ENCODE data around the gene PVR. TPM values are rescaled to one million over a fixed set of nuclear protein-coding genes. Genes with fewer than 3 reads are reported as not detected.
A peak's percentile ranks its signal among the peaks of the same experiment; 100 is the strongest.

Gene PVR
- total and polyA plus RNA-seq, 5 donors from 2014 or later, result 0.25 to 0.37 TPM; not detected in 3

DNA sequence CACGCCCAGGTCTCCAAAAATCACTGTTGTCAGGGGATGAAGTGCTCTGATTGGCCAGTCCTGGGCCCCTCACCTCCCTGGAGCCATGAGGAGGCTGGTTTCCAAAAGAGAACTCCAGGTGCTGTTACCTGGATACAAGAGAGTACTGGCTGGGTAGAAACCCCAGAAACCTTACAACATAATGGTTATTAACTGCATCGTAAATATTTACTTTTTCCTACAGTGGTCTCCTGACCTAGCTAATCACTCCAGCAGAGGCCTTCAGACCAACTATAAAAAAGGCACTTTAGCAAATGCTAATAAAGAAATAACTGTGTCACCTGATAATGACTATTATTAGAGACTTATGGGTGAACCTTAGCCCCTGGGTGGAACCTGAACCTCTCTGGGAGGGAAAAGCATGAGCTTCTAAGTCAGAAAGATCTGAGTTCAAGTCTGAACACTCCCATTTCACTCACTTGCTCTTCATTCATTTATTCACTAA is 31.9 kb upstream of the PVR start:
- no peak for DNase-seq
- H3K27me3 Mint-ChIP-seq, result no peaks in the 10 kb centered on the region

DNA sequence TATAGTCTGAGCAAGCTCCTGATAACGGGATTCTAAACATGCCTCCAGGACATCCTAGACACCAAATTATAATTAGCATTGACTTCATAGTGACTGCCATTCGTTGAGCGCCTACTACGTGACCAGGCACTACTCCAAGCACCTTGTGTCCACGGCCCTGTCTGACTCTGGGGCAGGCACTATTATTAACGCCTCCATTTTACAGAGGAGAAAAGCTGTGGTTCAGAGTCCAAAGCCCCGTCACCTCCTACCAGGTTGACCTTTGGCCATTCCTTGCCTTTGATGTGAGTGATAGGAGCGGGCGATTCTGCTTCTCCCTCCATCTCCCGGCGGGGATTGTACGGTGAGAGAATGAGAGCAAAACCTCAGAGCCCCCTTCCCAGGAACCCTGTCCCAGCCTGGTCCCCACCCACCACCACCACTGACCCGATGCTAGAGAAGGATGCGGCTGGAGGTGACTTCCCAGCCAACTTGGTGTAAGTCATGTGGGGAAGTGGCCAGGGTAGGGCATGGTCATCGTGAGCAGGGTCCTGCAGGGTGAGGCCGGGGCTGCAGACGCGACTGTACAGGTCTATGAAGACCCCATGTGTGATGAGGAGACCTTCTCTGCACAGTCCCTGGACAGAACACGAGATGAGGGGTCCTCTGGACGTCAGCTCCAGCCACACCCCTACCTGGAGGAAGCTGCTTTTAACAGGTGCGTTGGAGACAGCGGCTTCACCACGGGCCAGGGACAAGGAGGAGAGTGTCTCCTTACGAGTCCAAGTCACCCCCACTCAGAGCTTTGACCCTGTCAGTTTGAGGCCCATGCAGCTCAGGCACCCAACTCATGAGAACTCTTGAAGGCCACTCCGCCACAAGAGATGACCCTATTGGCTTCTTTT is 30.2 kb upstream of the PVR start, which contains the start of gene IGSF23:
Gene IGSF23, plus strand, starts transcription at position 269 of the 884 bp plus-strand sequence. Its CDS starts 83 bp downstream, at position 352.
- H3K9me3 Mint-ChIP-seq, result peaks cover 0 to 1% (median 0%) of the 10 kb centered on the region in 7 donors
- DNase-seq, result no peak
- no peaks in the 10 kb centered on the region for H3K4me1 Mint-ChIP-seq
- Histone ChIP-seq H3K9me3 (ENCODE audit: control insufficient read depth in 2 of 2, low read length in 2 of 2) (no peaks in the 10 kb centered on the region), H3K36me3 (ENCODE audit: control insufficient read depth, insufficient read depth, low read length) (no peaks in the 10 kb centered on the region), H3K27ac (ENCODE audit: insufficient read depth, low read length, poor library complexity, severe bottlenecking) (no peak within 1 kb of the TSS), H3K4me3 (ENCODE audit: low read depth, low read length) (no peak within 1 kb of the TSS), H3K4me1 (ENCODE audit: control insufficient read depth, insufficient read depth, low read length, poor library complexity, severe bottlenecking) (no peaks in the 10 kb centered on the region), H3K27me3 (ENCODE audit: control insufficient read depth, insufficient read depth, low read length) (no peaks in the 10 kb centered on the region)
- no peak within 1 kb of the TSS for H3K4me3 Mint-ChIP-seq
- H3K27ac Mint-ChIP-seq, result no peak within 1 kb of the TSS
- ATAC-seq (ENCODE audit: low read depth in 2 of 2), result no peak
- H3K36me3 Mint-ChIP-seq, result no peaks in the 10 kb centered on the region
- H3K27me3 Mint-ChIP-seq, result no peaks in the 10 kb centered on the region

More for the DNA sequence above, 31.9 kb upstream of the PVR start:
- Mint-ChIP-seq H3K27ac (no peak overlapping the region), H3K4me1 (peaks cover 0 to 11% (median under 1%) of the 10 kb centered on the region in 4 donors), H3K9me3 (peaks cover 0 to 5% (median 0%) of the 10 kb centered on the region in 7 donors), H3K4me3 (no peak overlapping the region), H3K36me3 (no peaks in the 10 kb centered on the region)
- Histone ChIP-seq H3K27me3 (ENCODE audit: control insufficient read depth, insufficient read depth, low read length) (no peaks in the 10 kb centered on the region), H3K4me3 (ENCODE audit: low read depth, low read length) (no peak overlapping the region), H3K27ac (ENCODE audit: insufficient read depth, low read length, poor library complexity, severe bottlenecking) (no peak overlapping the region), H3K4me1 (ENCODE audit: control insufficient read depth, insufficient read depth, low read length, poor library complexity, severe bottlenecking) (no peaks in the 10 kb centered on the region), H3K36me3 (ENCODE audit: control insufficient read depth, insufficient read depth, low read length) (no peaks in the 10 kb centered on the region), H3K9me3 (ENCODE audit: control insufficient read depth in 2 of 2, low read length in 2 of 2) (no peaks in the 10 kb centered on the region)
- ATAC-seq (ENCODE audit: low read depth in 2 of 2), result no peak

DNA sequence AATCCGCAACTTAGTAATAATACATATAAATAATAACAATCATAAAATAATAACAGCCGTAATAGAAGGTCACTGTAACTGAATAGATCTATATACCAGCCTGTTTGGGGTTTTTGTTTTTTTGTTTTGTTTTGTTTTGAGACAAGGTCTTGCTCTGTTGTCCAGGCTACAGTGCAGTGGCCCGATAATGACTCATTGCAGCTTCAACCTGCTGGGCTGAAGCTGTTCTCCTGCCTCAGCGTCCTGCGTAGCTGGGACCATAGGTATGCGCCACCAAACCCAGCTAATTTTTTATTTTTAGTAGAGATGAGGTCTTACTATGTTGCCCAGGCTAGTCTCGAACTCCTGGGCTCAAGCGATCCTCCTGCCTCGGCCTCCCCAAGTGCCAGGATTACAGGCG is 29.4 kb upstream of the PVR start:
- no peaks in the 10 kb centered on the region for H3K9me3 ChIP-seq (ENCODE audit: control insufficient read depth in 2 of 2, low read length in 2 of 2)
- no peaks in the 10 kb centered on the region for H3K27me3 ChIP-seq (ENCODE audit: control insufficient read depth, insufficient read depth, low read length)
- H3K9me3 Mint-ChIP-seq, result peaks cover 0 to under 1% (median 0%) of the 10 kb centered on the region in 7 donors
- no peak overlapping the region for H3K4me3 Mint-ChIP-seq
- no peak overlapping the region for H3K27ac Mint-ChIP-seq
- DNase-seq, result no peak
- no peak overlapping the region for H3K27ac ChIP-seq (ENCODE audit: insufficient read depth, low read length, poor library complexity, severe bottlenecking)
- H3K4me1 ChIP-seq (ENCODE audit: control insufficient read depth, insufficient read depth, low read length, poor library complexity, severe bottlenecking), result no peaks in the 10 kb centered on the region
- no peaks in the 10 kb centered on the region for H3K4me1 Mint-ChIP-seq
- H3K36me3 ChIP-seq (ENCODE audit: control insufficient read depth, insufficient read depth, low read length), result no peaks in the 10 kb centered on the region
- no peaks in the 10 kb centered on the region for H3K36me3 Mint-ChIP-seq
- ATAC-seq (ENCODE audit: low read depth in 2 of 2), result no peak
- H3K4me3 ChIP-seq (ENCODE audit: low read depth, low read length), result no peak overlapping the region
- no peaks in the 10 kb centered on the region for H3K27me3 Mint-ChIP-seq

DNA sequence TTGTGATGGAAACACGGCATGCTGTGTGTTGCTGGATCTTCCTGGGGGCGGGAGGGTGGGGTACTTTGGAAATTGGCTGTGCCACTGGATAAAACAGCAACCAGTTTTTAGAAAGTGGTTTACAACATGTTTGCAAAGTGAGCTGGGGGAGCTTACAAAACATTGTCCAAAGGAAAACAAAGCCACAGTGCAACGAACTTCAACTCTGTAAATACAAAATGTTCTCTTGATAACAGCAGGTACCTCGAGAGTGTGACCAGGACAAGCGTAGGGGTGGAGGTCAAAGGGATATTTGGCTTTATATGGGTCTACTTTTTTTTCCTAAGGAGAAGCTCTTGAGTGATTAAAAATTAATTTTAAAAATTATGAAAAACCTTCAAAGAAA is 27.9 kb upstream of the PVR start:
- Histone ChIP-seq H3K27me3 (ENCODE audit: control insufficient read depth, insufficient read depth, low read length) (no peaks in the 10 kb centered on the region), H3K27ac (ENCODE audit: insufficient read depth, low read length, poor library complexity, severe bottlenecking) (no peak overlapping the region), H3K36me3 (ENCODE audit: control insufficient read depth, insufficient read depth, low read length) (no peaks in the 10 kb centered on the region), H3K9me3 (ENCODE audit: control insufficient read depth in 2 of 2, low read length in 2 of 2) (no peaks in the 10 kb centered on the region), H3K4me3 (ENCODE audit: low read depth, low read length) (no peak overlapping the region), H3K4me1 (ENCODE audit: control insufficient read depth, insufficient read depth, low read length, poor library complexity, severe bottlenecking) (no peaks in the 10 kb centered on the region)
- DNase-seq, result no peak
- H3K4me3 Mint-ChIP-seq, result no peak overlapping the region
- no peaks in the 10 kb centered on the region for H3K36me3 Mint-ChIP-seq
- H3K4me1 Mint-ChIP-seq, result no peaks in the 10 kb centered on the region
- ATAC-seq (ENCODE audit: low read depth in 2 of 2), result no peak
- H3K27me3 Mint-ChIP-seq, result no peaks in the 10 kb centered on the region
- no peak overlapping the region for H3K27ac Mint-ChIP-seq
- no peaks in the 10 kb centered on the region for H3K9me3 Mint-ChIP-seq

DNA sequence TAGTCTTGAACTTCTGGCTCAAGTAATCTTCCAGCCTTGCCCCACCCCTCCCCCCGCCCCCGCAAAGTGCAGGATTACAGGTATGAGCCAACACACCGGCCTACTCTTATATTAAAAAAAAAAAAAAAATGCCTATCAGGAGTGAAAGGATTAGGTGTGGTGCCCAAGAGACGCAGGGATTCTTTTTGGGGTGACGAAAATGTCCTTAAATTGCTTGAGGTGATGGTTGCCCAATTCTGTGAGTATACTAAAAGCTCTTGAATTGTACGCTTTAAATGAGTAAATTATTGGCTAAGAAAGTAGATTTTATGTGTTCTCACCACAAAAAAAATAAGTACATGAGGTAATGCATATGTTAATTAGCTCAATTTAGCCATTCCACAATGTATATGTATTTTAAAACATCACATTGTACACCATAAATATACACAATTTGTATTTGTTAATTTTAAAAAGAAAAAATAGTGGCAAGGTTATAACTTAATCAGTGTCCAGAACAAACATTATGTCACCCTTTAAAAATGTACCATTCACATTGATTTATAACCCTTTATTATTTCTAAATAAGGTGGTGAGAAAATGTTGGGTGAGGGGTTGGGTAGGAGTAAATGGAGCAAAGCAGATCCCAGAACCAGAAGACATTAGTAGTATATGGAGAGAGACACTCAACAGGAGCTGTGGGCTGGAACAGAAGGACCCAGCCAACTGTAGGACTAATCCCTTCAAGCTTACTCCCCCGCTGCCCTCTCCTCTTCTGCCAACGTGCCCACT is 26.4 kb upstream of the PVR start:
- H3K27me3 Mint-ChIP-seq, result no peaks in the 10 kb centered on the region
- no peak overlapping the region for H3K4me3 Mint-ChIP-seq
- peak overlapping the region in 1 of 3 donors; percentile 69 for H3K27ac Mint-ChIP-seq
- no peaks in the 10 kb centered on the region for H3K9me3 ChIP-seq (ENCODE audit: control insufficient read depth in 2 of 2, low read length in 2 of 2)
- H3K4me1 Mint-ChIP-seq, result no peaks in the 10 kb centered on the region
- no peaks in the 10 kb centered on the region for H3K9me3 Mint-ChIP-seq
- H3K27me3 ChIP-seq (ENCODE audit: control insufficient read depth, insufficient read depth, low read length), result no peaks in the 10 kb centered on the region
- no peak for DNase-seq
- H3K4me3 ChIP-seq (ENCODE audit: low read depth, low read length), result no peak overlapping the region
- H3K4me1 ChIP-seq (ENCODE audit: control insufficient read depth, insufficient read depth, low read length, poor library complexity, severe bottlenecking), result no peaks in the 10 kb centered on the region
- no peak for ATAC-seq (ENCODE audit: low read depth in 2 of 2)
- no peak overlapping the region for H3K27ac ChIP-seq (ENCODE audit: insufficient read depth, low read length, poor library complexity, severe bottlenecking)
- no peaks in the 10 kb centered on the region for H3K36me3 ChIP-seq (ENCODE audit: control insufficient read depth, insufficient read depth, low read length)
- no peaks in the 10 kb centered on the region for H3K36me3 Mint-ChIP-seq

DNA sequence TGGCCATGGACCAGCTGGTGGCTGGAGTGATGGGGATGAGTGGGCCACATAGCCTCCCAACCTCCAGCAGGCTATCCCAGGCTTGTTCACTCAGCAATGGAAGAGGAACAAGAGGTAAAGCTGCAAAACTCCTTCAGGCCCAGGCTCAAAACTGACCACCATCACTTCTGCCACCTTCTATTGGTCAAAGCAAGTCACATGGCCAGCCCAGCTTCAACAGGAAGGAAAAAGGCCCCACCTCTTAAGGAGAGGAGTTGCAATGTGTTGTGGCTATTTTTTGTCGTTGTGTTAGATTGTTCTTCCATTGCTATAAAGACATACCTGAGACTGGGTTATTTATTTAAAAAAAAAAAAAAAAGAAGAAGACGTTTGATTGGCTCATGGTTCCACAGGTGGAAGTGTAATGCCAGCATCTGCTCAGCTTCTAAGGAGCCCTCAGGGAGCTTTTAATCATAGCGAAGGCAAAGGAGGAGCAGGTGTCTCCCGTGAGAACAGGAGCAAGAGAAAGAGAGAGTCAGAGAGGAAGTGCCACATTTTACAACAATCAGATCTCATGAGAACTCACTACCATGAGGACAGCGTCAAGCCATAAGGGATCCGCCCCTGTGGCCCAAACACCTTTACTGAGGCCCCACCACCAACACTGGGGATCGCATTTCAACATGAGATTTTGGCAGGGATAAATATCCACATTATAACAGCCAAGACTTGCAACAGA is 24.9 kb upstream of the PVR start:
- H3K27me3 ChIP-seq (ENCODE audit: control insufficient read depth, insufficient read depth, low read length), result no peaks in the 10 kb centered on the region
- Mint-ChIP-seq H3K9me3 (no peaks in the 10 kb centered on the region), H3K4me1 (no peaks in the 10 kb centered on the region), H3K27me3 (no peaks in the 10 kb centered on the region), H3K27ac (no peak overlapping the region), H3K4me3 (no peak overlapping the region), H3K36me3 (no peaks in the 10 kb centered on the region)
- ATAC-seq (ENCODE audit: low read depth in 2 of 2) (no peak), DNase-seq (no peak)
- no peaks in the 10 kb centered on the region for H3K4me1 ChIP-seq (ENCODE audit: control insufficient read depth, insufficient read depth, low read length, poor library complexity, severe bottlenecking)
- no peak overlapping the region for H3K4me3 ChIP-seq (ENCODE audit: low read depth, low read length)
- H3K9me3 ChIP-seq (ENCODE audit: control insufficient read depth in 2 of 2, low read length in 2 of 2), result no peaks in the 10 kb centered on the region
- no peak overlapping the region for H3K27ac ChIP-seq (ENCODE audit: insufficient read depth, low read length, poor library complexity, severe bottlenecking)
- H3K36me3 ChIP-seq (ENCODE audit: control insufficient read depth, insufficient read depth, low read length), result no peaks in the 10 kb centered on the region

DNA sequence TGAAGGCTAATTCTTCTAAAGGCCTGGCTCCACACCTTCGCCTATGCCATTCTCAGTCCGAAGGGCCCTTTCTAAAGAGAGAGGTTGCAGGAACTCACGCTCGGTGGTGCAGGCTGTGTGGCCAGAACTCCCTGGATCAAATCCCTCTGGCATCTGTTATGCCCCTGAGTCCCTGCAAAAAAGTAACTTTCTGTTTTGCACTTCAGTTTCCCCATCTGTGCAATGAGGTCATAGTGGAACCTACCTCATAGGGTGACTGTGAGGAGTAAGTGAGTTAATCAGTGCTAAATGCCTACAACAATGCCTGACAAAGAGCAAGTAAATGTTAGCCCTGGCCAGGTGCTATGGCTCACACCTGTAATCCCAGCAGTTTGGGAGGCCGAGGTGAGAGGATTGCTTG is 23.0 kb upstream of the PVR start:
- Mint-ChIP-seq H3K27me3 (peaks cover 4% of the 10 kb centered on the region), H3K9me3 (peaks cover 0 to 1% (median 0%) of the 10 kb centered on the region in 7 donors), H3K4me3 (no peak overlapping the region), H3K4me1 (no peaks in the 10 kb centered on the region), H3K27ac (no peak overlapping the region), H3K36me3 (no peaks in the 10 kb centered on the region)
- H3K27me3 ChIP-seq (ENCODE audit: control insufficient read depth, insufficient read depth, low read length), result no peaks in the 10 kb centered on the region
- DNase-seq (no peak), ATAC-seq (ENCODE audit: low read depth in 2 of 2) (no peak)
- no peaks in the 10 kb centered on the region for H3K36me3 ChIP-seq (ENCODE audit: control insufficient read depth, insufficient read depth, low read length)
- no peaks in the 10 kb centered on the region for H3K4me1 ChIP-seq (ENCODE audit: control insufficient read depth, insufficient read depth, low read length, poor library complexity, severe bottlenecking)
- H3K27ac ChIP-seq (ENCODE audit: insufficient read depth, low read length, poor library complexity, severe bottlenecking), result no peak overlapping the region
- H3K9me3 ChIP-seq (ENCODE audit: control insufficient read depth in 2 of 2, low read length in 2 of 2), result no peaks in the 10 kb centered on the region
- no peak overlapping the region for H3K4me3 ChIP-seq (ENCODE audit: low read depth, low read length)

Data from CD4-positive, CD25-positive, alpha-beta regulatory T cell (primary cell).